ENCODE measurements around the gene DSCAML1. TPM values are rescaled to one million over a fixed set of nuclear protein-coding genes. Genes with fewer than 3 reads are reported as not detected.

DSCAML1 gene
- total and polyA plus RNA-seq, 2 of the 8 experiments (the other 6 are each of a cell fraction or from before 2014, with no cell fraction given): 0.19 to 0.24 TPM

GRCh38 chr11:117705866-117706265 is 91.2 kb downstream of the DSCAML1 start (continued):
- TF ChIP-seq, protein P1, sequence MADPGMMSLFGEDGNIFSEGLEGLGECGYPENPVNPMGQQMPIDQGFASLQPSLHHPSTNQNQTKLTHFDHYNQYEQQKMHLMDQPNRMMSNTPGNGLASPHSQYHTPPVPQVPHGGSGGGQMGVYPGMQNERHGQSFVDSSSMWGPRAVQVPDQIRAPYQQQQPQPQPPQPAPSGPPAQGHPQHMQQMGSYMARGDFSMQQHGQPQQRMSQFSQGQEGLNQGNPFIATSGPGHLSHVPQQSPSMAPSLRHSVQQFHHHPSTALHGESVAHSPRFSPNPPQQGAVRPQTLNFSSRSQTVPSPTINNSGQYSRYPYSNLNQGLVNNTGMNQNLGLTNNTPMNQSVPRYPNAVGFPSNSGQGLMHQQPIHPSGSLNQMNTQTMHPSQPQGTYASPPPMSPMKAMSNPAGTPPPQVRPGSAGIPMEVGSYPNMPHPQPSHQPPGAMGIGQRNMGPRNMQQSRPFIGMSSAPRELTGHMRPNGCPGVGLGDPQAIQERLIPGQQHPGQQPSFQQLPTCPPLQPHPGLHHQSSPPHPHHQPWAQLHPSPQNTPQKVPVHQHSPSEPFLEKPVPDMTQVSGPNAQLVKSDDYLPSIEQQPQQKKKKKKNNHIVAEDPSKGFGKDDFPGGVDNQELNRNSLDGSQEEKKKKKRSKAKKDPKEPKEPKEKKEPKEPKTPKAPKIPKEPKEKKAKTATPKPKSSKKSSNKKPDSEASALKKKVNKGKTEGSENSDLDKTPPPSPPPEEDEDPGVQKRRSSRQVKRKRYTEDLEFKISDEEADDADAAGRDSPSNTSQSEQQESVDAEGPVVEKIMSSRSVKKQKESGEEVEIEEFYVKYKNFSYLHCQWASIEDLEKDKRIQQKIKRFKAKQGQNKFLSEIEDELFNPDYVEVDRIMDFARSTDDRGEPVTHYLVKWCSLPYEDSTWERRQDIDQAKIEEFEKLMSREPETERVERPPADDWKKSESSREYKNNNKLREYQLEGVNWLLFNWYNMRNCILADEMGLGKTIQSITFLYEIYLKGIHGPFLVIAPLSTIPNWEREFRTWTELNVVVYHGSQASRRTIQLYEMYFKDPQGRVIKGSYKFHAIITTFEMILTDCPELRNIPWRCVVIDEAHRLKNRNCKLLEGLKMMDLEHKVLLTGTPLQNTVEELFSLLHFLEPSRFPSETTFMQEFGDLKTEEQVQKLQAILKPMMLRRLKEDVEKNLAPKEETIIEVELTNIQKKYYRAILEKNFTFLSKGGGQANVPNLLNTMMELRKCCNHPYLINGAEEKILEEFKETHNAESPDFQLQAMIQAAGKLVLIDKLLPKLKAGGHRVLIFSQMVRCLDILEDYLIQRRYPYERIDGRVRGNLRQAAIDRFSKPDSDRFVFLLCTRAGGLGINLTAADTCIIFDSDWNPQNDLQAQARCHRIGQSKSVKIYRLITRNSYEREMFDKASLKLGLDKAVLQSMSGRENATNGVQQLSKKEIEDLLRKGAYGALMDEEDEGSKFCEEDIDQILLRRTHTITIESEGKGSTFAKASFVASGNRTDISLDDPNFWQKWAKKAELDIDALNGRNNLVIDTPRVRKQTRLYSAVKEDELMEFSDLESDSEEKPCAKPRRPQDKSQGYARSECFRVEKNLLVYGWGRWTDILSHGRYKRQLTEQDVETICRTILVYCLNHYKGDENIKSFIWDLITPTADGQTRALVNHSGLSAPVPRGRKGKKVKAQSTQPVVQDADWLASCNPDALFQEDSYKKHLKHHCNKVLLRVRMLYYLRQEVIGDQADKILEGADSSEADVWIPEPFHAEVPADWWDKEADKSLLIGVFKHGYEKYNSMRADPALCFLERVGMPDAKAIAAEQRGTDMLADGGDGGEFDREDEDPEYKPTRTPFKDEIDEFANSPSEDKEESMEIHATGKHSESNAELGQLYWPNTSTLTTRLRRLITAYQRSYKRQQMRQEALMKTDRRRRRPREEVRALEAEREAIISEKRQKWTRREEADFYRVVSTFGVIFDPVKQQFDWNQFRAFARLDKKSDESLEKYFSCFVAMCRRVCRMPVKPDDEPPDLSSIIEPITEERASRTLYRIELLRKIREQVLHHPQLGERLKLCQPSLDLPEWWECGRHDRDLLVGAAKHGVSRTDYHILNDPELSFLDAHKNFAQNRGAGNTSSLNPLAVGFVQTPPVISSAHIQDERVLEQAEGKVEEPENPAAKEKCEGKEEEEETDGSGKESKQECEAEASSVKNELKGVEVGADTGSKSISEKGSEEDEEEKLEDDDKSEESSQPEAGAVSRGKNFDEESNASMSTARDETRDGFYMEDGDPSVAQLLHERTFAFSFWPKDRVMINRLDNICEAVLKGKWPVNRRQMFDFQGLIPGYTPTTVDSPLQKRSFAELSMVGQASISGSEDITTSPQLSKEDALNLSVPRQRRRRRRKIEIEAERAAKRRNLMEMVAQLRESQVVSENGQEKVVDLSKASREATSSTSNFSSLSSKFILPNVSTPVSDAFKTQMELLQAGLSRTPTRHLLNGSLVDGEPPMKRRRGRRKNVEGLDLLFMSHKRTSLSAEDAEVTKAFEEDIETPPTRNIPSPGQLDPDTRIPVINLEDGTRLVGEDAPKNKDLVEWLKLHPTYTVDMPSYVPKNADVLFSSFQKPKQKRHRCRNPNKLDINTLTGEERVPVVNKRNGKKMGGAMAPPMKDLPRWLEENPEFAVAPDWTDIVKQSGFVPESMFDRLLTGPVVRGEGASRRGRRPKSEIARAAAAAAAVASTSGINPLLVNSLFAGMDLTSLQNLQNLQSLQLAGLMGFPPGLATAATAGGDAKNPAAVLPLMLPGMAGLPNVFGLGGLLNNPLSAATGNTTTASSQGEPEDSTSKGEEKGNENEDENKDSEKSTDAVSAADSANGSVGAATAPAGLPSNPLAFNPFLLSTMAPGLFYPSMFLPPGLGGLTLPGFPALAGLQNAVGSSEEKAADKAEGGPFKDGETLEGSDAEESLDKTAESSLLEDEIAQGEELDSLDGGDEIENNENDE (IDR thresholded peaks at IDR 0.05; ENCODE audit: insufficient replicate concordance, low read length): no peak
- TF ChIP-seq ATF3 (IDR thresholded peaks at IDR 0.05; ENCODE audit: insufficient read depth, low read depth, low read length) (no peak), TAF7 (optimal IDR thresholded peaks at IDR 0.05; ENCODE audit: borderline replicate concordance, low read depth, low read length) (no peak), GTF2F1 (IDR thresholded peaks at IDR 0.05; ENCODE audit: borderline replicate concordance, low read depth, low read length) (no peak), SIX5 (IDR thresholded peaks at IDR 0.05; ENCODE audit: low read depth, low read length) (no peak), MAX (IDR thresholded peaks at IDR 0.05) (no peak), EP300 (IDR thresholded peaks at IDR 0.05; ENCODE audit: borderline replicate concordance in 1 of 2, low read depth in 2 of 2, low read length in 2 of 2) (no peak)

Data from H1 (cell line).